GM11168 (cell line): Measurements from ENCODE around the gene SNRNP25.
"Not testable (repeated sequence)": the region's sequence is repeated elsewhere in the genome, so short reads cannot be mapped to it uniquely, and the experiment has no call there.

Source experiments
- in situ Hi-C: fragments of 300-500 bp; cut with MboI; formaldehyde crosslinking; loops from one replicate; pipeline ENCODE4 v1.12.0; 2022; ENCODE audit warnings: low sequenced_read_pairs; ENCODE audit not compliant: unreplicated experiment

SNRNP25 gene

GRCh38 chr16:41439-42068, 12.1 kb upstream of the SNRNP25 start:
- in situ Hi-C loops, result no loop called here

- in situ Hi-C loops, result no loop called here
Observed at GRCh38 chr16:42069-42457, 11.6 kb upstream of the SNRNP25 start.

DNA sequence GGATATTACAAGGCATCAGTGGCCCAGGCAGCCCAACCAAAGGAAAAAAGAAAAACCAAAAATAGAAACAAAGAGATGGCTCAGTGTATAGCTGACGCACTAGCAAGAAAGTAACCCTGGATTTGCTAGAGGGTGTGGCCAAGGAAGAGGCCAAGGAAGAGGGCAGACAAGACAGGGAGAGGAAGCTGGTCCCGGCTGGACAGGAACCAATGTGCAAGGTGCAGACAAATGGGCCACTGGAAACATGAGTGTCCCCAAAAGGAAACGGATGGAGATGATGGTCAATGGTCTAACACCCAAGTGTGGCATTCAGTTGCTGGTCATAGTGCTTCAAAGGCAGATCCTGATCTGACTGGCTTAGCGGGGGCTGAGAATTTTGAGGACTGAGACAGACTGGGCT, 10.9 kb upstream of the SNRNP25 start:
- in situ Hi-C loops, result no loop called here

DNA sequence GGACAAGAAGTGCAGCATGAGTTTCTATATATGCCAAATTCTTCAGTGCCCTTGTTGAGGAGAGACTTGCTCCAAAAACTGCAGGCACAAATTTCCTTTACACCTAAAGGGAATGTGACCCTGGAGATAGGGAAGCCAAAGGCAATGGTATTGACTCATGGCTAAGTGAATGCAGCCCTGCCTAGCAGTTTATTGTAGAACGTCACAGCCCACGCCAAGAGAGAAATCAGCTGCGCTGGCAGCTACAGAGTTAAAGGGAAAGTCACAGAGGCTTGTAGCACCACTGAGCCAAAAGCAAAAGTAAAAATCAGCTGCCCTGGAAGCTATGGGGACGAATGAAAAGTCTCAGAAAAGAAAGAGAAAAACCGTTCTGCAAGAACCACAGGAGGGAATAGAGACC, 10.3 kb upstream of the SNRNP25 start:
- in situ Hi-C loops, result no loop called here

DNA sequence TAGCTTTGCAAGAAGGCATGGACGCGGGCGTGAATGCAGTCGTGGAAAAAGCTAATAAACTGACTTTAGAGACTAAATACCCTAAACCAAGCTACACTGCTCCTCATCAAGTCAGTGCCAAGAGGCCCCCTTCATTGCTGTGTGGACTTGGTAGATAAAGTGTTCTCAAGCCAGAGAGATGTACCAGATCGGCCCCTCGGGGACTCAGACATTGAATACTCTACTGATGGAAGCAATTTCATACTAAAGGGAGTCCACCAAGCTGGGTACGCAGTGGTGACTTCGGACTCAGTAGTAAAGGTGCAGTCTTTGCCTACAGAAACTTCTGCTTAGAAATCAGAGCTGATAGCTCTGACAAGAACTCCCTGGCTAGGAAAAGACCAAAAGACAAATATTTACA, 9.0 kb upstream of the SNRNP25 start:
- in situ Hi-C loops, result no loop called here

GRCh38 chr16:45454-45853, 8.2 kb upstream of the SNRNP25 start:
- in situ Hi-C loops, result no loop called here

DNA sequence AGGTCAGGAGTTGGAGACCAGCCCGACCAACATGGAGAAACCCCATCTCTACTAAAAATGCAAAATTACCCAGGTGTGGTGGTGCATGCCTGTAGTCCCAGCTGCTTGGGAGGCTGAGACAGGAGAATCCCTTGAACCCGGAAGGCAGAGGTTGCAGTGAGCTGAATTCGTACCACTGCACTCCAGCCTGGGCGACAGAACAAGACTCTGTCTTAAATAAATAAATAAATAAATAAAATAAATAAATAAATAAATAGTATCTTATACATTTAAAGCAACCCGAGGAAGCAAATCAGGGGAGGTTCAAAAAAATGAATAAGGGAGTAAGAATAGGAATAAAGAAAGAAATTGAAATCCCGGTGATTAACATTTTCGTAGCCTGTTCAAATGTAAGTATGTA, 7.1 kb upstream of the SNRNP25 start:
- in situ Hi-C loops, result not testable (repeated sequence)

- in situ Hi-C loops, result no loop called here
Observed at GRCh38 chr16:47234-47633, 6.4 kb upstream of the SNRNP25 start.

DNA sequence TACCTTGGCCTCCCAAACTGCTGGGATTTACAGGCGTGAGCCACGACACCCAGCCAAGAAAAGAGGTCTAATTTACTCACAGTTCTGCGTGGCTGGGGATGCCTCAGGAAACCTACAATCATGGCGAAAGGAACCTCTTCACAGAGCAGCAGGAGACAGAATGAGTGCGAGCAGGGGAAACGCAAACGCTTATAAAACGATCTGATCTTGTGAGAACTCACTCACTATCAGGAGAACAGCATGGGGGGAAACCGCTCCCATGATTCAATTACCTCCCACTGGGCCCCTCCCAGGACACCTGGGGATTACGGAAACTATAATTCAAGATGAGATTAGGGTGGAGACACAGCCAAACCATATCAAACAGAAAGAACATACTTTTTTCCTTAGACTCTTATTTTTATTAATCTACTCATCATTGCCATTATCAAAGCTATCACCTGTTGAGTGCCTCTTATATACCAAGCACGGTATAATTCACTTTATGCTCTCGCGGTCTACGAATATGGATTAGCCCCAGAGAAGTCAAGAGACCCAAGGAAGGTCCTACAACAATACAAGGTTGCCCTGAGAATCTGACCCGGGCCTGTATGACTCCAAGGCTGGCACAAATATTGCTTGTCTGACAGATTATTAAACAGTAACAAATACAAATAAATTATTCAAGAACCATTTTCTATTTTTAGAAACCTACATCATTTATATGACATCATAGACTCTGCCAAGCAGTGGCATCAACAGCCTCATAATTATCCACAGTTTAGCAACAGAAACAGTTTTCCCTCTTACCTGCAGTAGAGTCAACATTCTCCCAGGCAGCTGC, 2.6 kb upstream of the SNRNP25 start:
- in situ Hi-C loops, result no loop called here

- in situ Hi-C loops, result no loop called here
Observed at GRCh38 chr16:54237-54581, 581 bp downstream of the SNRNP25 start.

DNA sequence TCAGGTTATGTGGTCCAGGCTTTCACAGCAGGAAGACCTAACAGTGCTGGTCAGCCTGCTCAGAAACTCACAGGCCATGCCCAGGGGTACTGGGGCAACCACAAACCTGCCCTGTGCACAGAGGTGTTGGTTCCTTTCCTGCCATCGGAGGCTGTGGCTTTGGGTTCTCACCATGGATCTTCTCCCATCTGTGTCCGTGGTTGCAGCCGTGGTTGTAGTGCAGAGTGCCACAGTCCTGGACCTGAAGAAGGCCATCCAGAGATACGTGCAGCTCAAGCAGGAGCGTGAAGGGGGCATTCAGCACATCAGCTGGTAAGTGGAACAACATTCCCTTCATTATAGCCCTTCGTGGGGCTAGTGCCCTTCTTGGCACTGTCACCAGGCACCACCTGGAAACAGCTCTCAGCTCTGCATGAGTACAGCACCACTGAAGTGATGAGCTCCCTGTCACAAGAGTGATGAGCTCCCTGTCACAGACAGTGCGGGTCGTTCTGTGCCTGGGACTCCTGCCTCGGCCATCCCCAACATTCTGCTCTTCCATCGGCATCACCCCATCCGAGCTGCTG, 2.0 kb downstream of the SNRNP25 start:
- in situ Hi-C loops, result no loop called here

GRCh38 chr16:56231-56927, 2.8 kb downstream of the SNRNP25 start:
- in situ Hi-C loops, result no loop called here

DNA sequence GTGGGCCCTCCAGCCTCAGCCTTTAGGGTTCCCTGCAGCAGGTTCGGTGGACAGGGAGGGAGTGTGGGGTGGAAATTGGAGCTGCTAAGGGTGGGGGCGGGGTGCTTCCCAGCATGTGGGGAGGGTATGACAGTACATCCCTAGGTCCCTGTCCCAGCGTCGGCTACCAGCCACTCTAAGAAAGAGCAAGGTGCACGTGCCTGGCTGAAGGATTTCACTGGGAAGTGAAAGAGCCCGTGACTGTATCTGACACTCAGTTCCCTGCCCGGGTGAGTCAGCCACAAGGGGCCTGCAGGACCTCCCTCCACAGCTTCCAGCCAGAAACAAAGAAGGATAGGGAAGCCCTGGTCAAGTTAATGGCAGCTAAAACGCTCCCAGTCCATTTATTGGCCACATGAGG, 4.1 kb downstream of the SNRNP25 start:
- in situ Hi-C loops, result no loop called here

DNA sequence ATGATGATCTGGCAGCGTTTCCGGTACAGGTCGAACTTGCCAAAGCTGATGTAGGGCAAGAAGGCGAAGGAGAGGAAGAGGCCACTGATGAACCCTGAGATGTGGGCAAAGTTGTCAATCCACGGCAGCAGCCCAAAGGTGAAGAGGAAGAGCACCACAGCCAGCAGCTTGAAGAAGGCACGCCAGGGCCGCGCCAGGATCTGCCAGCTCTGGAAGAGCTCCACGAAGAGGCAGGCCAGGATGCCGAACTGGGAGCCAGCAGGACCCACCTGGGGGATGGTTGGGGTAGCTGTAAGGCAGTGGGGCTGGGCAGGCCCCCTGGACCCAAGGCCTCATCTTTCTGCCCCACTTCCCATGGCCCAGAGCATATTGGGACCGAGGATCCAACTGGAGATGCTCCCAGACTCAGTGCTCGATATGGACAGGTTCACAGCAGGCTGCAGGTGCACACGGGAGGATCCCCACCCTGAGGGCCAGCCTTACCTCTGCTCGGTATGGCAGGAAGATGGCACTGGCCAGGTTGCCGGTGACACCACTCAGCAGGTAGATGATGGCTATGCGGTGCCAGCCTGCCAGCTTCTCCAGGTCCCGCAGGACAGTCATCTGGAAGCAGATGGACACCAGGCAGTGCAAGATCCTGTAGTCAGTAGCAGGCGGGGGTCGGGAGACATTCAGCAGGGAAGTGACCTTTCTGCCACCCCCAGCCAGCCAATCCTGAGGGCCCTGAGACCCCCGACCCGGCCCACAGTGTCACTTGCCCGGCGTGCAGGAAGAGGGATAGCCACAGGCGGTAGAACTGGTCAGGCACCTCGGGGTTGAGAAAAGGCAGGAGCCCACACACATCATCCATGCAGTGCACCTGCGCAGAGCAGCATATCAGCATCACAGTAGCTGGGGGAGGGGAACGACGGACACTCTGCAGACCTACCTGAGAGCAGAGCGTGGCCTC, 5.1 kb downstream of the SNRNP25 start:
- in situ Hi-C loops, result no loop called here

GRCh38 chr16:59440-60059, 5.9 kb downstream of the SNRNP25 start:
- in situ Hi-C loops, result no loop called here

GRCh38 chr16:60166-60565, 6.5 kb downstream of the SNRNP25 start:
- in situ Hi-C loops, result no loop called here

GRCh38 chr16:60929-61878, 7.6 kb downstream of the SNRNP25 start:
- in situ Hi-C loops, result no loop called here

DNA sequence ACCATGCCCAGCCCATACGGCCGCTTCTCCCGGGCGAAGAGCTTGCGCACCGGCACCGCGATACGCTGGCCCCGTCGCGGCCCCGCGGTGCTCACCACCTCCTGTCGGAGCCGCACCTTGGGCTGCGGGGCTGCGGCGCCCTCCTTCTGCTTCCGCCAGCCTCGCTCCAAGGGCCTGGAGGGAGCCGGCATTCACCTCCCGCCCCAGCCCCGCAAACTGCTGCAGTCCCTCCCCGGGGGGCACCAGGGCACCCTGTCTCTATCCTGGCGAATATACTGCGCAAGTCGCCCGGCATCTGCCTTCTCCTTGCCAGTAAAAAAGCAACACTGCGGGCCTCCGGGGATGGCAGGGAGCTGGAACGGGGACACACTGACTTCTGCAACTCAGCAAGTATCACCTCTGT, 8.3 kb downstream of the SNRNP25 start:
- in situ Hi-C loops, result no loop called here
